Right atrium auricular region (tissue), 2 donors: ENCODE results near the gene SLC12A1. TPM values are rescaled to one million over a fixed set of nuclear protein-coding genes. Genes with fewer than 3 reads are reported as not detected.
A peak's percentile ranks its signal among the peaks of the same experiment; 100 is the strongest.
"Not testable (repeated sequence)": the region's sequence is repeated elsewhere in the genome, so short reads cannot be mapped to it uniquely, and the experiment has no call there.

Source experiments
- DNase-seq: peaks from one replicate; pipeline ENCODE4 v3.0.0-alpha.2; 2019; ENCODE audit warnings: low spot score
- H3K27ac ChIP-seq, 2 donors: fragments of 200-600 bp; sonication (generic); 1 replicate in 1 of 2; 2 replicates in 1 of 2; pipeline ENCODE4 v1.5.1; 2016 to 2019
- H3K27me3 ChIP-seq, 2 donors: fragments of 200-600 bp; sonication (generic); one replicate each; pipeline versions ENCODE4 v1.5.1 to v1.6.0; 2017 to 2019
- H3K36me3 ChIP-seq: fragments of 200-600 bp; sonication (generic); one replicate; pipeline ENCODE4 v1.5.1; 2016
- H3K4me1 ChIP-seq, 2 donors: fragments of 200-600 bp; sonication (generic); one replicate each; pipeline versions ENCODE4 v1.5.1 to v1.6.0; 2017 to 2019
- H3K4me3 ChIP-seq, 2 donors: fragments of 200-600 bp; sonication (generic); 1 replicate in 1 of 2; 2 replicates in 1 of 2; pipeline ENCODE4 v1.5.1; 2017 to 2019; ENCODE audit warnings: mild to moderate bottlenecking in 1 of 2, moderate library complexity in 1 of 2
- H3K9me3 ChIP-seq, 2 donors: fragments of 200-600 bp; sonication (generic); one replicate each; pipeline ENCODE4 v1.5.1; 2019
- total RNA-seq, 2 donors: library from RNA; depleted of rRNA; stranded (reverse); fragments of >200 nt; gene quantifications; one replicate each; pipeline ENCODE4 v1.1.0, GENCODE V29; 2016
- TF ChIP-seq, protein P1 (sequence below), 2 donors: fragments of 200-600 bp; sonication (generic); IDR thresholded peaks; one replicate each; pipeline ENCODE4 v1.5.1; 2019; ENCODE audit warnings: antibody characterized with exemption in 2 of 2

SLC12A1 gene
- total RNA-seq, 2 donors from 2014 or later = not detected

GRCh38 chr15:48318131-48318530 is 112.0 kb downstream of the SLC12A1 start:
- H3K4me3 ChIP-seq = no peak overlapping the region
- DNase-seq = no peak
- H3K27ac ChIP-seq = no peak overlapping the region
- H3K4me1 ChIP-seq = no peaks in the 10 kb centered on the region
- no peaks in the 10 kb centered on the region for H3K9me3 ChIP-seq
- no peaks in the 10 kb centered on the region for H3K36me3 ChIP-seq
- TF ChIP-seq, protein P1, sequence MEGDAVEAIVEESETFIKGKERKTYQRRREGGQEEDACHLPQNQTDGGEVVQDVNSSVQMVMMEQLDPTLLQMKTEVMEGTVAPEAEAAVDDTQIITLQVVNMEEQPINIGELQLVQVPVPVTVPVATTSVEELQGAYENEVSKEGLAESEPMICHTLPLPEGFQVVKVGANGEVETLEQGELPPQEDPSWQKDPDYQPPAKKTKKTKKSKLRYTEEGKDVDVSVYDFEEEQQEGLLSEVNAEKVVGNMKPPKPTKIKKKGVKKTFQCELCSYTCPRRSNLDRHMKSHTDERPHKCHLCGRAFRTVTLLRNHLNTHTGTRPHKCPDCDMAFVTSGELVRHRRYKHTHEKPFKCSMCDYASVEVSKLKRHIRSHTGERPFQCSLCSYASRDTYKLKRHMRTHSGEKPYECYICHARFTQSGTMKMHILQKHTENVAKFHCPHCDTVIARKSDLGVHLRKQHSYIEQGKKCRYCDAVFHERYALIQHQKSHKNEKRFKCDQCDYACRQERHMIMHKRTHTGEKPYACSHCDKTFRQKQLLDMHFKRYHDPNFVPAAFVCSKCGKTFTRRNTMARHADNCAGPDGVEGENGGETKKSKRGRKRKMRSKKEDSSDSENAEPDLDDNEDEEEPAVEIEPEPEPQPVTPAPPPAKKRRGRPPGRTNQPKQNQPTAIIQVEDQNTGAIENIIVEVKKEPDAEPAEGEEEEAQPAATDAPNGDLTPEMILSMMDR (IDR thresholded peaks at IDR 0.05) = no peak
- no peaks in the 10 kb centered on the region for H3K27me3 ChIP-seq

DNA sequence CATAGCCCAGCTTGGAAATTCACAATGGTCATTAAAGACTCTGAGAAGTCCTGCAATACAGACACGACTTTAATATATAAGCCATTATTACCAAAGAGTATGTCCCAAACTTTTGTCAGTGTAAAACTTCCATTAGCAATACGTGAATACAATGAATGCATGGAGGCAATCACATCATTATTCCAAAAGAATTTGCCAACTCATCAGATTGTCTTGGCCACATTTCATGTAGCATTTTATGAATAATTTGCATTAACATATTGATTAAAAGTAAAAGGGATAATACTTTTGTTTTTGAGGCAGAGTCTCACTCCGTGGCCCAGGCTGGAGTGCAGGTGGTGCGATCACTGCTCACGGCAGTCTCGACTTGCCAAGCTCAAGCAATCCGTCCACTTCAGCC is 117.2 kb downstream of the SLC12A1 start:
- no peaks in the 10 kb centered on the region for H3K36me3 ChIP-seq
- H3K4me3 ChIP-seq = no peak overlapping the region
- DNase-seq = no peak
- no peaks in the 10 kb centered on the region for H3K9me3 ChIP-seq
- TF ChIP-seq, protein P1 (IDR thresholded peaks at IDR 0.05) = no peak
- no peaks in the 10 kb centered on the region for H3K27me3 ChIP-seq
- no peaks in the 10 kb centered on the region for H3K4me1 ChIP-seq
- H3K27ac ChIP-seq = no peak overlapping the region

- no peak for DNase-seq
- H3K9me3 ChIP-seq = no peaks in the 10 kb centered on the region
- H3K4me3 ChIP-seq = no peak overlapping the region
- H3K36me3 ChIP-seq = no peaks in the 10 kb centered on the region
- H3K4me1 ChIP-seq = peaks cover 0 to 3% of the 10 kb centered on the region in 2 donors
- no peaks in the 10 kb centered on the region for H3K27me3 ChIP-seq
- H3K27ac ChIP-seq = no peak overlapping the region
- TF ChIP-seq, protein P1 (IDR thresholded peaks at IDR 0.05) = no peak
Measured at GRCh38 chr15:48324949-48325348, 118.8 kb downstream of the SLC12A1 start.

DNA sequence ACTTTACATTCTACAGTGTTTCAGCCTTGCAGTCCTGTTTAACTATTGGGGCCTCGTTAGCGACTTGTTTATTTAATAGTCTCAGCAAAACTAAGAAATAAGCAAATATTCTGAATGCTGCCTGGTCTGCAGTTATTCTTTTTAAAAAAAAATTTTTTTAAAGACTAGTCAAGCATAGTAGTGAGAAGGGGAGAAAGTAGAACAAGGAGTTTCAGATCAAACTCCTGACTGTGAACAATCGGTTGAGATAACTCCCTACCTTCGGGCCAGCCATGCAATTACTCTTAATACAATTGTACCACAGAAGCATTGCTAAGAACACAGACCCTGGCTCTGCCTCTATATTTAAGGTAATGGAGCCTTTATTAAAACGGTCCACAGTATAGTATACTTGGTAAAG is 119.3 kb downstream of the SLC12A1 start:
- no peak overlapping the region for H3K27ac ChIP-seq
- peaks cover 0 to 7% of the 10 kb centered on the region in 2 donors for H3K4me1 ChIP-seq
- DNase-seq = no peak
- no peaks in the 10 kb centered on the region for H3K27me3 ChIP-seq
- no peaks in the 10 kb centered on the region for H3K36me3 ChIP-seq
- H3K9me3 ChIP-seq = no peaks in the 10 kb centered on the region
- H3K4me3 ChIP-seq = no peak overlapping the region
- TF ChIP-seq, protein P1 (IDR thresholded peaks at IDR 0.05) = no peak

DNA sequence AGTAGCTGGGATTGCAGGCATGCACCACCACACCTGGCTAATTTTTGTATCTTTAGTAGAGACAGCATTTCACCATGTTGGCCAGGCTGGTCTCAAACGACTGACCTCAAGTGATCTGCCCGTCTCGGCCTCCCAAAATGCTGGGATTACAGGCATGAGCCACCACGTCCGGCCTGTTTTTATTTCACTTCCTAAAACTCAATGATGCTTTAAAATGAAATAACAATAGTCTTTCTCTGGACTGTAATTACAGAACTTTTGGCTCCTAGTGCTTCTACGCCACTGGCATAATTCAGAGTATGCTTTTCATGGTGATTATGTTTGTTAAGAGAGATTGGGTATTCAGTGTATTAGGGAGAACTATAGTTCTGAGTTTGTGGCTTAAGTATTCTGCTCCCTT is 120.1 kb downstream of the SLC12A1 start:
- not testable (repeated sequence) for H3K27ac ChIP-seq, DNase-seq, H3K9me3 ChIP-seq, H3K27me3 ChIP-seq, H3K36me3 ChIP-seq, H3K4me3 ChIP-seq
- H3K4me1 ChIP-seq = peaks cover 0 to 10% of the 10 kb centered on the region in 2 donors

DNA sequence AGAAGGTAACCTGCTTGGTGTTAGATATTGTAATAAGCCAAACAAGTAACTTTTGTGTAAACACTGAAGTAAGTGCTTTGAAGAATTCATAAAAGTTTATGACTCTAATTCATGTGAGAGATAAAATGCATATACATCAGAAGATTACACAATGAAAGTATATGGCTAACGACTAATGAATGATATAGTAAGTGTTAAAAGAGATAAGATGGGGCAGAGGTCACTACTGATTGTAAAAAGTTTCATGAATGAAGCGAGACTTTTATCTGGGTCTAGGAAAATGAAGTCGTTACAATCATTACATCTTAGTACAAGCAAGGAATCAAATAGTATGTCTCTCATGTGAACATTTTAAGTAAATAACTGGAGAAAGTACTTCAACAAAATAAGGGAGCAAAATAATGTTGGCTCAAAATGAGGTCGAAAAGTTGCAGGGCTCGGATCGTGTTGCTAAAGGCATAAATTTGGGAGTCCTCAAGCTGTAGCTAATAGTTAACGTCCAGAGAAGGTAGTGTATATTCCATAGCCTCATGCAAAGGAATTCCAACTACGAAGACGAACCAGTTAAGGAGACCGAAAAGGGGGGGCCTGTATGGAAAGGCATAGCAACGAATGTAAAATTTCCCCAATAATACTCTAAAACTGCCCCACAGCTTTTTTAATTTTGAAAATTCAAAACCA is 124.1 kb downstream of the SLC12A1 start:
- no peaks in the 10 kb centered on the region for H3K27me3 ChIP-seq
- no peak for DNase-seq
- TF ChIP-seq, protein P1 (IDR thresholded peaks at IDR 0.05) = no peak
- H3K36me3 ChIP-seq = peaks cover 4% of the 10 kb centered on the region
- peak overlapping the region; percentile 87 to 94 for H3K4me3 ChIP-seq
- H3K4me1 ChIP-seq = peaks cover 0 to 19% of the 10 kb centered on the region in 2 donors
- peak overlapping the region; percentile 99 to 100 for H3K27ac ChIP-seq
- H3K9me3 ChIP-seq = no peaks in the 10 kb centered on the region
